Activated CD8-positive, alpha-beta T cell treated with anti-CD3 and anti-CD28 coated beads for 36 hours (primary cell): ENCODE data around the gene HNRNPLL. TPM values are rescaled to one million over a fixed set of nuclear protein-coding genes. Genes with fewer than 3 reads are reported as not detected.

Experiments
- ATAC-seq: fragments of 200-7000 bp; cut with Tn5 transposase; one replicate; pipeline ENCODE4 v1.10.0; 2021; ENCODE audit warnings: mild to moderate bottlenecking, moderate library complexity
- CTCF ChIA-PET: fragments of 350-600 bp; sonication (Branson Sonifier 250); formaldehyde crosslinking; loops from one replicate; lab custom pipeline; 2021; ENCODE audit warnings: antibody characterized with exemption; lab: Charles Lee
- POLR2A ChIA-PET: fragments of 350-600 bp; sonication (Branson Sonifier 250); formaldehyde crosslinking; loops from one replicate; lab custom pipeline; 2021; ENCODE audit warnings: antibody characterized with exemption; lab: Charles Lee
- DNase-seq: peaks from one replicate; pipeline ENCODE4 v3.0.0-alpha.2; 2020
- H3K27ac Mint-ChIP-seq: one replicate; pipeline ENCODE4 v1.8.0; 2021; ENCODE audit warnings: mild to moderate bottlenecking, mixed read lengths
- H3K27me3 Mint-ChIP-seq: one replicate; pipeline ENCODE4 v1.8.0; 2021; ENCODE audit warnings: mixed read lengths
- H3K36me3 Mint-ChIP-seq: one replicate; pipeline ENCODE4 v1.8.0; 2021; ENCODE audit warnings: low read depth, mixed read lengths
- H3K4me1 Mint-ChIP-seq: one replicate; pipeline ENCODE4 v1.8.0; 2021; ENCODE audit warnings: low read depth, mixed read lengths
- H3K4me3 Mint-ChIP-seq: one replicate; pipeline ENCODE4 v1.8.0; 2021; ENCODE audit warnings: mild to moderate bottlenecking, moderate library complexity, mixed read lengths
- H3K9me3 Mint-ChIP-seq: one replicate; pipeline ENCODE4 v1.8.0; 2021; ENCODE audit warnings: mixed read lengths
- intact Hi-C: fragments of 100-400 bp; cut with micrococcal nuclease; formaldehyde crosslinking; loops from one replicate; pipeline ENCODE4 v1.10.0; 2022
- total RNA-seq, 2 experiments: library from RNA; stranded (reverse); gene quantifications; one replicate each; pipeline ENCODE4 v1.2.3, GENCODE V29; 2021
- TF ChIP-seq, protein P1 (sequence below): fragments of 200-600 bp; IDR thresholded peaks from one replicate; pipeline ENCODE4 v1.8.0; 2022; ENCODE audit warnings: antibody characterized with exemption, mild to moderate bottlenecking

HNRNPLL gene
- total RNA-seq, 2 experiments from 2014 or later = 54.9 to 55.3 TPM

DNA sequence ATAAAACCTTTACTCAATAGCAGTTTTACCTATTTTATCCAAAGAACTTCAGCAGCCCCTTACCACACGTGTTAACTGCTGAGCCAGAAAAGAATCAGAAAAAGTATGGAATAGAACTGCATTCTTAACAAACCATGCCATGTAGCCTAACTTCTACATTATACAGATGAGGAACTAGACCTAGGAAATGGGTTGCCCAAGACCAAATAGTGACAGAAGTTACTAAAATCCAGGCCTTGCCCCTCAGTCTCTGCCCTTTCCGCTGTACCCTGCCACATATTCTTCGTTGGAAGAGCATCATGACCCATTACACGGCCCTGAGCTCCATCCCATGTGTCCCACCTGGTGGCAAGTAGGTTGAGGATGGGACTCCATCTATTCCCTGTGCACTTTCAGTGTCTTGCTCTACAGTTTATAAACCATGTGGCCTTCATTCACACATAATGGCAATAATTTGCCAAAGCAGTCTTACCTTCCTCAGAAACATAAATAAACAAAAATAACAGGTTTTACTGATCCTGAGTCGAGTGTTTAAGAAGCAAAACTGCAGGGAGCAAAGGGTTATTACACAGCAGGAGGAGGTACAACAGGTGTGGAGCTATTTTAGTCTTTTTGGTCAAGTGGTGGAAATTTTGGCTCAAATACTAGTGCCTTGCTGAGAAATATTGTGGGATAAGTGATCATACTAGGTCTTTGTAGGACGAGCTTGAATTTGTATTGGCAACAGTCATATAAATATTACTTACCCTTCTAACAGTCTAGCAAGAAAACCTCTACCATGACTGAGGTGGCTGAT, 46.5 kb downstream of the HNRNPLL start:
- ATAC-seq (no peak), DNase-seq (no peak)
- POLR2A ChIA-PET = interaction anchor here (0.8 to 1.0 kb wide), 2 partner anchors 20 to 178 kb away, joined by 3 read pairs; no protein-coding TSS in a partner anchor
- no peaks in the 10 kb centered on the region for H3K9me3 Mint-ChIP-seq
- CTCF ChIA-PET = interaction anchor here (1.0 to 3.0 kb wide), 13 partner anchors 10 to 188 kb away, joined by 3 to 17 read pairs (median 4); partner anchors contain the start of gene HNRNPLL
- H3K4me3 Mint-ChIP-seq = no peak overlapping the region
- TF ChIP-seq, protein P1, sequence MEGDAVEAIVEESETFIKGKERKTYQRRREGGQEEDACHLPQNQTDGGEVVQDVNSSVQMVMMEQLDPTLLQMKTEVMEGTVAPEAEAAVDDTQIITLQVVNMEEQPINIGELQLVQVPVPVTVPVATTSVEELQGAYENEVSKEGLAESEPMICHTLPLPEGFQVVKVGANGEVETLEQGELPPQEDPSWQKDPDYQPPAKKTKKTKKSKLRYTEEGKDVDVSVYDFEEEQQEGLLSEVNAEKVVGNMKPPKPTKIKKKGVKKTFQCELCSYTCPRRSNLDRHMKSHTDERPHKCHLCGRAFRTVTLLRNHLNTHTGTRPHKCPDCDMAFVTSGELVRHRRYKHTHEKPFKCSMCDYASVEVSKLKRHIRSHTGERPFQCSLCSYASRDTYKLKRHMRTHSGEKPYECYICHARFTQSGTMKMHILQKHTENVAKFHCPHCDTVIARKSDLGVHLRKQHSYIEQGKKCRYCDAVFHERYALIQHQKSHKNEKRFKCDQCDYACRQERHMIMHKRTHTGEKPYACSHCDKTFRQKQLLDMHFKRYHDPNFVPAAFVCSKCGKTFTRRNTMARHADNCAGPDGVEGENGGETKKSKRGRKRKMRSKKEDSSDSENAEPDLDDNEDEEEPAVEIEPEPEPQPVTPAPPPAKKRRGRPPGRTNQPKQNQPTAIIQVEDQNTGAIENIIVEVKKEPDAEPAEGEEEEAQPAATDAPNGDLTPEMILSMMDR = no peak
- peaks cover 5% of the 10 kb centered on the region for H3K36me3 Mint-ChIP-seq
- H3K27ac Mint-ChIP-seq = no peak overlapping the region
- no peaks in the 10 kb centered on the region for H3K27me3 Mint-ChIP-seq
- peaks cover 18% of the 10 kb centered on the region for H3K4me1 Mint-ChIP-seq
- intact Hi-C loops = no loop called here

DNA sequence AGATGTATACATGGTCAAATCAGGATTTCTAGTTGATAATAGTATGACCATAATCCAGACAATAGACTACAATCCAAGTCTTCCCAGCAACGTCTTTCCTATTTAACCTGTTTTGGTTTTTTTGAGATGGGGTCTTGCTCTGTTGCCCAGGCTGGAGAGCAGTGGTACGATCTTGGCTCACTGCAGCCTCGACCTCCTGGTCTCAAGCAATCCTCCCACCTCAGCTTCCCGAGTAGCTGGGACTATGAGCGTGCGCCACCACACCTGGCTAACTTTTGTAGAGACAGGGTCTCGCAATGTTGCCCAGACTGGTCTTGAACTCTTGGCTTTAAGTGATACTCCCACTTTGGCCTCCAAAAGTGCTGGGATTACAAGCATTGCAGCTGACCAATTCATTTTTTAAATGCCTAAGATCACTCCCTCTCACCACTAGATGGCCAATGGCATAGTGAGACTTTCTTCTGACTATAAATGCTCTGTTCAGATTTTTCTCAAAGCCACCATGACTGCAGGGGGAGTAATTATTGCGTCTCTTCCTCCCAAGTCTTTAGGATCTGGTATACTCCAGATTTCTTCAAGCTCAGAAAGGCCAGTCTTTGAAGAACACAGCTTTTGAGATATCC, 47.6 kb downstream of the HNRNPLL start:
- CTCF ChIA-PET = interaction anchor here (1.2 to 3.0 kb wide), 15 partner anchors 10 to 286 kb away, joined by 3 to 17 read pairs (median 4); partner anchors contain the start of gene HNRNPLL
- ATAC-seq = no peak
- POLR2A ChIA-PET = interaction anchor here (0.8 to 1.0 kb wide), 3 partner anchors 43 to 186 kb away, joined by 3 to 4 read pairs (median 3); no protein-coding TSS in a partner anchor
- no peak overlapping the region for H3K27ac Mint-ChIP-seq
- H3K4me3 Mint-ChIP-seq = no peak overlapping the region
- TF ChIP-seq, protein P1 = peak; percentile 40
- no peak for DNase-seq
- no peaks in the 10 kb centered on the region for H3K9me3 Mint-ChIP-seq
- no peaks in the 10 kb centered on the region for H3K27me3 Mint-ChIP-seq
- peaks cover 19% of the 10 kb centered on the region for H3K4me1 Mint-ChIP-seq
- H3K36me3 Mint-ChIP-seq = peaks cover under 1% of the 10 kb centered on the region
- intact Hi-C loops = no loop called here

DNA sequence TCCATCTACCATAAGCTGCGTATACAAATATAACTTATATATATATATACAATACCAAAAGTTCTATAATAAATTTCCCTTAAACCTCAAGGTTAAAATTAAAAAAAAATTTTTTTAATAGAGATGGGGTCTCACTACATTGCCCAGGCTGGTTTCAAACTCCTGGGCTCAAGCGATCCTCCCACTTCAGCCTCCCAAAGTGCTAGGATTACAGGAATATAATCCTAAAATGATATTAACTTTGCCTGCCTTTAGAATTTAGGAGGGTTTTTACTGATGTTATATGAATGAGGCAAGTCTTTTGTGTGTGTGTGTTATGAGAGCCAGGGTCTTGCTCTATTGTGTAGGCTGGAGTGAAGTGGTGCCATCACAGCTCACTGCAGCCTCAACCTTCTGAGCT, 49.2 kb downstream of the HNRNPLL start:
- Mint-ChIP-seq H3K4me3 (no peak overlapping the region), H3K4me1 (peaks cover 21% of the 10 kb centered on the region), H3K27me3 (no peaks in the 10 kb centered on the region), H3K27ac (no peak overlapping the region), H3K36me3 (no peaks in the 10 kb centered on the region), H3K9me3 (no peaks in the 10 kb centered on the region)
- CTCF ChIA-PET = interaction anchor here (0.7 to 2.4 kb wide), 9 partner anchors 9 to 274 kb away, joined by 3 to 17 read pairs (median 3); no protein-coding TSS in a partner anchor
- TF ChIP-seq, protein P1 = no peak
- no peak for DNase-seq
- intact Hi-C loops = no loop called here
- POLR2A ChIA-PET = interaction anchor here (1.1 kb wide), 1 partner anchor 12 kb away, joined by 3 read pairs; no protein-coding TSS in a partner anchor
- no peak for ATAC-seq

DNA sequence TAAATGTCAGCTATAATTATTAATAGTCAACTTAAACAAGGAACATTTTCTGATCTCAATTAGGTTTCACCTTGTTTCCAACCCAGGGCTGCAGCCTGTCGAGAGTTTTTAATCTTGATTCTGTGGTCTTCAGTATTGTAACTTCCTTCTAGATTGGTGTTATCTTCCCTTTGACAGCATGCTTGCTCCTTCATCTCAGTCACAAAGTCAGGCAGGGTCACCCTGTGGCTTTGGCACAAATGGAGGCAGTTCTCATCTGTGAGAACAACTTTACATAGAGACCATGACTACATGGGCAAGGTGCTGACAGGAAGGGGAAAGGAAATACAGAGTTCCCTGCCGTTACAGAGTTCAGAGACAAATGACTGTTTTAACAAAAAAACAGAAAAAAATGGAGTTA, 50.5 kb downstream of the HNRNPLL start:
- peaks cover 21% of the 10 kb centered on the region for H3K4me1 Mint-ChIP-seq
- POLR2A ChIA-PET = interaction anchor here (0.8 kb wide), 3 partner anchors 9 to 102 kb away, joined by 3 to 5 read pairs (median 4); no protein-coding TSS in a partner anchor
- TF ChIP-seq, protein P1 = no peak
- H3K9me3 Mint-ChIP-seq = no peaks in the 10 kb centered on the region
- H3K4me3 Mint-ChIP-seq = no peak overlapping the region
- intact Hi-C loops = no loop called here
- CTCF ChIA-PET = interaction anchor here (1.1 kb wide), 1 partner anchor 16 kb away, joined by 3 read pairs; no protein-coding TSS in a partner anchor
- no peaks in the 10 kb centered on the region for H3K36me3 Mint-ChIP-seq
- H3K27ac Mint-ChIP-seq = peak overlapping the region; percentile 59
- DNase-seq (peak; percentile 14), ATAC-seq (peak; percentile 64)
- H3K27me3 Mint-ChIP-seq = peaks cover 1% of the 10 kb centered on the region
